HEK293T (cell line): Measurements from ENCODE around the gene COTL1.
A peak's percentile ranks its signal among the peaks of the same experiment; 100 is the strongest.
"Not testable (repeated sequence)": the region's sequence is repeated elsewhere in the genome, so short reads cannot be mapped to it uniquely, and the experiment has no call there.

Experiments used
- CTCF ChIA-PET: fragments of 350-600 bp; formaldehyde crosslinking; extraction: SDS; loops from one replicate; lab custom pipeline; 2021; ENCODE audit warnings: antibody characterized with exemption, inconsistent platforms; lab: Yijun Ruan, JAX
- POLR2A ChIA-PET: fragments of 350-600 bp; formaldehyde crosslinking; extraction: SDS; loops from one replicate; lab custom pipeline; 2020; ENCODE audit warnings: antibody characterized with exemption, inconsistent platforms; lab: Yijun Ruan, JAX
- DNase-seq: peaks from one replicate; pipeline ENCODE4 v3.0.0; 2012; ENCODE audit warnings: mixed read lengths; ENCODE audit errors: extremely low spot score
- ARNT ChIP-seq: fragments of 450-650 bp; IDR thresholded peaks from 2 replicates; pipeline ENCODE4 v1.6.1; 2017; ENCODE audit warnings: mild to moderate bottlenecking
- BHLHE40 ChIP-seq: fragments of 450-650 bp; IDR thresholded peaks from 2 replicates; pipeline ENCODE4 v1.6.1; 2016; ENCODE audit warnings: mild to moderate bottlenecking, moderate library complexity, borderline replicate concordance
- CTBP1 ChIP-seq: fragments of 450-650 bp; IDR thresholded peaks from 2 replicates; pipeline ENCODE4 v1.6.1; 2016; ENCODE audit warnings: borderline replicate concordance
- ELF4 ChIP-seq: fragments of 450-650 bp; IDR thresholded peaks from 2 replicates; pipeline ENCODE4 v1.6.1; 2017; ENCODE audit warnings: antibody characterized with exemption
- FOXA1 ChIP-seq: fragments of 450-650 bp; IDR thresholded peaks from 2 replicates; pipeline ENCODE4 v1.6.1; 2016; ENCODE audit warnings: mild to moderate bottlenecking
- FOXK2 ChIP-seq: fragments of 450-650 bp; IDR thresholded peaks from 2 replicates; pipeline ENCODE4 v1.6.1; 2016; ENCODE audit warnings: mild to moderate bottlenecking
- FOXM1 ChIP-seq: fragments of 450-650 bp; IDR thresholded peaks from 2 replicates; pipeline ENCODE4 v1.6.1; 2017; ENCODE audit warnings: mild to moderate bottlenecking, borderline replicate concordance
- HDGF ChIP-seq: fragments of 450-650 bp; IDR thresholded peaks from 2 replicates; pipeline ENCODE4 v1.6.1; 2017; ENCODE audit warnings: antibody characterized with exemption, borderline replicate concordance
- L3MBTL2 ChIP-seq: fragments of 450-650 bp; conservative IDR thresholded peaks from 2 replicates; pipeline ENCODE4 v1.6.1; 2016; ENCODE audit warnings: mild to moderate bottlenecking
- LEF1 ChIP-seq: fragments of 450-650 bp; IDR thresholded peaks from 2 replicates; pipeline ENCODE4 v1.6.1; 2017; ENCODE audit warnings: mild to moderate bottlenecking, borderline replicate concordance
- NFRKB ChIP-seq: fragments of 450-650 bp; IDR thresholded peaks from 2 replicates; pipeline ENCODE4 v1.6.1; 2016; ENCODE audit warnings: mild to moderate bottlenecking, moderate library complexity
- PKNOX1 ChIP-seq: fragments of 450-650 bp; IDR thresholded peaks from 2 replicates; pipeline ENCODE4 v1.6.1; 2016
- SP1 ChIP-seq: fragments of 450-650 bp; IDR thresholded peaks from 2 replicates; pipeline ENCODE4 v1.6.1; 2017
- SUZ12 ChIP-seq: fragments of 450-650 bp; IDR thresholded peaks from 2 replicates; pipeline ENCODE4 v1.6.1; 2016; ENCODE audit warnings: mild to moderate bottlenecking
- TARDBP ChIP-seq: fragments of 450-650 bp; IDR thresholded peaks from 2 replicates; pipeline ENCODE4 v1.6.1; 2016
- ZNF384 ChIP-seq: fragments of 450-650 bp; IDR thresholded peaks from 2 replicates; pipeline ENCODE4 v1.6.1; 2016

Gene COTL1

GRCh38 chr16:84521497-84521770 lies 96.4 kb downstream of the COTL1 start:
- CTCF ChIA-PET, result interaction anchor here (0.7 to 2.2 kb wide), 4 partner anchors 10 to 101 kb away, joined by 3 to 7 read pairs (median 5); no protein-coding TSS in a partner anchor
- DNase-seq, result no peak
- POLR2A ChIA-PET, result no interaction called here
- TF ChIP-seq ARNT (no peak), L3MBTL2 (no peak), ZNF384 (no peak), TARDBP (no peak), LEF1 (no peak), ELF4 (no peak), HDGF (no peak), NFRKB (no peak), FOXA1 (no peak), FOXK2 (no peak), SP1 (no peak), BHLHE40 (no peak), FOXM1 (no peak), SUZ12 (no peak), PKNOX1 (no peak), CTBP1 (no peak)

GRCh38 chr16:84520725-84521496 lies 97.0 kb downstream of the COTL1 start:
- TF ChIP-seq FOXK2 (no peak), BHLHE40 (no peak), SUZ12 (no peak), ZNF384 (no peak), L3MBTL2 (no peak), PKNOX1 (no peak), FOXM1 (no peak), ELF4 (no peak), SP1 (no peak), TARDBP (no peak)
- DNase-seq, result no peak
- CTCF ChIA-PET, result interaction anchor here (0.7 to 2.2 kb wide), 5 partner anchors 10 to 101 kb away, joined by 3 to 10 read pairs (median 6); no protein-coding TSS in a partner anchor
- POLR2A ChIA-PET, result no interaction called here

- ChIA-PET CTCF (interaction anchor here (1.9 to 2.2 kb wide), 2 partner anchors 9 to 14 kb away, joined by 6 to 10 read pairs; no protein-coding TSS in a partner anchor), POLR2A (no interaction called here)
- no peak for DNase-seq
These were observed 98.0 kb downstream of the COTL1 start for GRCh38 chr16:84519855-84520254.

GRCh38 chr16:84518804-84519341 lies 99.0 kb downstream of the COTL1 start:
- CTCF ChIA-PET, result interaction anchor here (1.9 kb wide), 1 partner anchor 8 kb away, joined by 10 read pairs; no protein-coding TSS in a partner anchor
- no peak for TF ChIP-seq BHLHE40
- TF ChIP-seq ARNT, result no peak
- no peak for TF ChIP-seq SUZ12
- TF ChIP-seq SP1, result no peak
- TF ChIP-seq LEF1, result no peak
- TF ChIP-seq CTBP1, result no peak
- TF ChIP-seq FOXA1, result no peak
- TF ChIP-seq ZNF384, result no peak
- no peak for TF ChIP-seq ELF4
- no peak for TF ChIP-seq NFRKB
- no peak for TF ChIP-seq FOXK2
- TF ChIP-seq L3MBTL2, result no peak
- no peak for TF ChIP-seq FOXM1
- no peak for TF ChIP-seq PKNOX1
- TF ChIP-seq TARDBP, result no peak
- no peak for TF ChIP-seq HDGF
- POLR2A ChIA-PET, result no interaction called here
- no peak for DNase-seq

More at GRCh38 chr16:84519855-84520254, 98.0 kb downstream of the COTL1 start:
- TF ChIP-seq PKNOX1, result no peak
- no peak for TF ChIP-seq TARDBP
- TF ChIP-seq ZNF384, result no peak
- no peak for TF ChIP-seq SUZ12
- TF ChIP-seq ARNT, result no peak
- TF ChIP-seq ELF4, result no peak
- TF ChIP-seq BHLHE40, result no peak
- TF ChIP-seq L3MBTL2, result no peak
- no peak for TF ChIP-seq HDGF
- no peak for TF ChIP-seq FOXA1

GRCh38 chr16:84518220-84518619 lies 99.7 kb downstream of the COTL1 start:
- peak; percentile 89 for TF ChIP-seq ZNF384
- CTCF ChIA-PET, result interaction anchor here (1.4 kb wide), 1 partner anchor 12 kb away, joined by 6 read pairs; no protein-coding TSS in a partner anchor
- DNase-seq, POLR2A ChIA-PET: not testable (repeated sequence)
